Vagina (tissue), 2 donors: ENCODE measurements around the gene GLP2R.

ENCODE experiments used
- POLR2A ChIP-seq, 2 donors: fragments of 450-650 bp; IDR thresholded peaks; one replicate each; pipeline ENCODE4 v1.6.1; 2017; ENCODE audit warnings: antibody characterized with exemption in 2 of 2, mild to moderate bottlenecking in 2 of 2, moderate library complexity in 2 of 2
- TF ChIP-seq, protein P1 (sequence below), 3 experiments: fragments of 450-650 bp in 2 of 3; fragments of 200-600 bp in 1 of 3; sonication (generic) in 1 of 3; IDR thresholded peaks; one replicate each; pipeline ENCODE4 v1.5.1; 2017 to 2019; ENCODE audit warnings: antibody characterized with exemption in 3 of 3, mild to moderate bottlenecking in 2 of 3, moderate library complexity in 2 of 3

DNA sequence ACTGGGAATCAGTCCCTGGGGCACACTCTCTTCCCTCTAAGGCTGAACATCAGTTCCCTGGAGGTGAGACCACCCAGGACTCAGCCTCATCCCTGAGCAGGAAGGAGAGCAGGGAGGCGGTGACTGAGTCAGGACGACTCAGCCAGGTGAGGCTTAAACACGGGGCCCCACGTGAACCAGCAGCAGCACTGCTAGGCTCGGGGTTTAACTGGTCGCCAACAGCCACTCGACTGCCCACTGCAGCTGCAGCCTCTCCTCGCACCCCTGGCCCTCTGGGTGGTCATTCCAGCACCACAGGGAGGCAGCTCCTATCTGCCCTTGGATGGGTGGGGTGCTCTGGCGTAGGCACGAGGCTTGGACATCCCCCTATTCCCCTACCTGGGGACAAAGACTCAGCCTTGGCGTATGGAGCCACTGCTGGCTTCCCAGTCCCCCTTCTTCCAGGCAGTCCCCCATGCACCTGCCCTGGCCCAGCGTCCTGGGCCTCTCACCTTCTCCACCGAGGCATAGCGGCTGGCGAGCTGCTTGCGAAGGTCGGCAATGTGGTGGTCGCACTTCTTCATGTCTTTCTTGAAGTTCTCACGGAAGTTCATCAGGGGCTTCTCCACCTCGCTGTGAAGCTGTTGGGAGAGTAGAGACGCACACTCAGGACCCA lies 100.6 kb downstream of the GLP2R start:
- TF ChIP-seq POLR2A (IDR thresholded peaks at IDR 0.05): no peak
- TF ChIP-seq, protein P1, sequence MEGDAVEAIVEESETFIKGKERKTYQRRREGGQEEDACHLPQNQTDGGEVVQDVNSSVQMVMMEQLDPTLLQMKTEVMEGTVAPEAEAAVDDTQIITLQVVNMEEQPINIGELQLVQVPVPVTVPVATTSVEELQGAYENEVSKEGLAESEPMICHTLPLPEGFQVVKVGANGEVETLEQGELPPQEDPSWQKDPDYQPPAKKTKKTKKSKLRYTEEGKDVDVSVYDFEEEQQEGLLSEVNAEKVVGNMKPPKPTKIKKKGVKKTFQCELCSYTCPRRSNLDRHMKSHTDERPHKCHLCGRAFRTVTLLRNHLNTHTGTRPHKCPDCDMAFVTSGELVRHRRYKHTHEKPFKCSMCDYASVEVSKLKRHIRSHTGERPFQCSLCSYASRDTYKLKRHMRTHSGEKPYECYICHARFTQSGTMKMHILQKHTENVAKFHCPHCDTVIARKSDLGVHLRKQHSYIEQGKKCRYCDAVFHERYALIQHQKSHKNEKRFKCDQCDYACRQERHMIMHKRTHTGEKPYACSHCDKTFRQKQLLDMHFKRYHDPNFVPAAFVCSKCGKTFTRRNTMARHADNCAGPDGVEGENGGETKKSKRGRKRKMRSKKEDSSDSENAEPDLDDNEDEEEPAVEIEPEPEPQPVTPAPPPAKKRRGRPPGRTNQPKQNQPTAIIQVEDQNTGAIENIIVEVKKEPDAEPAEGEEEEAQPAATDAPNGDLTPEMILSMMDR (IDR thresholded peaks at IDR 0.05): no peak
